H9 (cell line): ENCODE measurements around the gene TTC28. TPM values are rescaled to one million over a fixed set of nuclear protein-coding genes. Genes with fewer than 3 reads are reported as not detected.

ENCODE experiments used
- DNase-seq: peaks from one replicate; pipeline ENCODE4 v3.0.0-alpha.2; 2017
- H2AFZ ChIP-seq: one replicate; pipeline ENCODE4 v1.6.1; 2013; ENCODE audit warnings: mild to moderate bottlenecking, low read length, control low read depth, moderate library complexity
- H2AK5ac ChIP-seq: 2 replicates; pipeline ENCODE4 v1.6.1; 2013; ENCODE audit warnings: low read length, control low read depth, mixed read lengths; ENCODE audit not compliant: insufficient read length
- H2BK120ac ChIP-seq: one replicate; pipeline ENCODE4 v1.6.1; 2013; ENCODE audit warnings: low read depth, mild to moderate bottlenecking, low read length, control low read depth, inconsistent platforms; ENCODE audit not compliant: poor library complexity, severe bottlenecking
- H2BK12ac ChIP-seq: 2 replicates; pipeline ENCODE4 v1.6.1; 2013; ENCODE audit warnings: low read length, control low read depth, mixed read lengths, low read depth; ENCODE audit not compliant: insufficient read length
- H2BK15ac ChIP-seq: 2 replicates; pipeline ENCODE4 v1.6.1; 2013; ENCODE audit warnings: low read depth, low read length, control low read depth
- H2BK20ac ChIP-seq: one replicate; pipeline ENCODE4 v1.6.1; 2013; ENCODE audit warnings: low read depth, mild to moderate bottlenecking, low read length, control low read depth, inconsistent platforms; ENCODE audit not compliant: poor library complexity, severe bottlenecking
- H2BK5ac ChIP-seq: 2 replicates; pipeline ENCODE4 v1.6.1; 2013; ENCODE audit warnings: low read length, control low read depth, mixed read lengths; ENCODE audit not compliant: insufficient read length
- H3K14ac ChIP-seq: 2 replicates; pipeline ENCODE4 v1.6.1; 2013; ENCODE audit warnings: low read length, control low read depth; ENCODE audit not compliant: insufficient read depth
- H3K18ac ChIP-seq: 2 replicates; pipeline ENCODE4 v1.6.1; 2013; ENCODE audit warnings: low read depth, mild to moderate bottlenecking, mixed read lengths, low read length, control low read depth; ENCODE audit not compliant: insufficient read length
- H3K23ac ChIP-seq: 2 replicates; pipeline ENCODE4 v1.6.1; 2013; ENCODE audit warnings: low read length, control low read depth, mixed read lengths, low read depth; ENCODE audit not compliant: insufficient read length
- H3K23me2 ChIP-seq: 2 replicates; pipeline ENCODE4 v1.6.1; 2013; ENCODE audit warnings: low read depth, mild to moderate bottlenecking, mixed read lengths, low read length, control low read depth; ENCODE audit not compliant: insufficient read length, poor library complexity, severe bottlenecking
- H3K27ac ChIP-seq: 2 replicates; pipeline ENCODE4 v1.5.1; 2013; ENCODE audit warnings: low read length, control low read depth, mixed read lengths, low read depth; ENCODE audit not compliant: insufficient read length
- H3K27me3 ChIP-seq: 2 replicates; pipeline ENCODE4 v1.6.1; 2013; ENCODE audit warnings: low read length, control low read depth, inconsistent platforms; ENCODE audit not compliant: insufficient read depth
- H3K4ac ChIP-seq: 2 replicates; pipeline ENCODE4 v1.6.1; 2013; ENCODE audit warnings: low read depth, mild to moderate bottlenecking, control low read depth, inconsistent platforms, low read length, moderate library complexity
- H3K4me1 ChIP-seq: 2 replicates; pipeline ENCODE4 v1.6.1; 2013; ENCODE audit warnings: low read length, control low read depth, inconsistent platforms; ENCODE audit not compliant: insufficient read depth
- H3K4me2 ChIP-seq: 2 replicates; pipeline ENCODE4 v1.6.1; 2013; ENCODE audit warnings: low read length, control low read depth, mixed read lengths; ENCODE audit not compliant: insufficient read length, insufficient read depth
- H3K56ac ChIP-seq: 2 replicates; pipeline ENCODE4 v1.6.1; 2013; ENCODE audit warnings: low read depth, mild to moderate bottlenecking, mixed read lengths, low read length, control low read depth; ENCODE audit not compliant: insufficient read length
- H3K79me1 ChIP-seq: 2 replicates; pipeline ENCODE4 v1.6.1; 2013; ENCODE audit warnings: low read depth, mild to moderate bottlenecking, moderate library complexity, low read length, control low read depth, inconsistent platforms; ENCODE audit not compliant: insufficient read depth, poor library complexity, severe bottlenecking
- H3K79me2 ChIP-seq: 2 replicates; pipeline ENCODE4 v1.6.1; 2013; ENCODE audit warnings: low read length, control low read depth, inconsistent platforms; ENCODE audit not compliant: insufficient read depth
- H3K9ac ChIP-seq: 2 replicates; pipeline ENCODE4 v1.6.1; 2013; ENCODE audit warnings: low read length, control low read depth, mixed read lengths; ENCODE audit not compliant: insufficient read length; ENCODE audit errors: extremely low read depth
- H3K9me3 ChIP-seq: one replicate; pipeline ENCODE4 v1.6.1; 2013; ENCODE audit warnings: low read depth, low read length, inconsistent platforms; ENCODE audit not compliant: control insufficient read depth
- H3T11ph ChIP-seq: one replicate; pipeline ENCODE4 v1.6.1; 2013; ENCODE audit warnings: mild to moderate bottlenecking, low read length, control low read depth, inconsistent platforms
- H4K20me1 ChIP-seq: one replicate; pipeline ENCODE4 v1.6.1; 2013; ENCODE audit not compliant: control insufficient read depth, insufficient read length, insufficient read depth
- H4K5ac ChIP-seq: 2 replicates; pipeline ENCODE4 v1.6.1; 2013; ENCODE audit warnings: low read depth, mild to moderate bottlenecking, mixed read lengths, low read length, control low read depth; ENCODE audit not compliant: insufficient read length
- H4K8ac ChIP-seq: replicated peaks from 2 replicates; pipeline ENCODE4 v1.6.1; 2013; ENCODE audit warnings: low read length, control low read depth, mixed read lengths, low read depth; ENCODE audit not compliant: insufficient read length
- H4K91ac ChIP-seq: 2 replicates; pipeline ENCODE4 v1.6.1; 2013; ENCODE audit warnings: low read depth, mild to moderate bottlenecking, moderate library complexity, mixed read lengths, low read length, control low read depth; ENCODE audit not compliant: insufficient read length
- H3K27ac Mint-ChIP-seq, 3 experiments: 2 replicates in 2 of 3; 3 replicates in 1 of 3; pipeline ENCODE4 v1.8.0; 2020 to 2021; ENCODE audit warnings: mixed read lengths in 3 of 3, mild to moderate bottlenecking in 1 of 3, moderate library complexity in 1 of 3
- H3K27me3 Mint-ChIP-seq: 2 replicates; pipeline ENCODE4 v1.8.0; 2021; ENCODE audit warnings: low read depth, mild to moderate bottlenecking, moderate library complexity, mixed read lengths
- H3K36me3 Mint-ChIP-seq, 3 experiments: 2 replicates in 2 of 3; 3 replicates in 1 of 3; pipeline ENCODE4 v1.8.0; 2020 to 2021; ENCODE audit warnings: low read depth in 3 of 3, mixed read lengths in 3 of 3; ENCODE audit not compliant: insufficient read depth in 1 of 3
- H3K4me1 Mint-ChIP-seq, 2 experiments: 2 replicates each; pipeline ENCODE4 v1.8.0; 2020; ENCODE audit warnings: mixed read lengths in 2 of 2
- H3K4me3 Mint-ChIP-seq, 2 experiments: 2 replicates in 1 of 2; 3 replicates in 1 of 2; pipeline ENCODE4 v1.8.0; 2020 to 2021; ENCODE audit warnings: mild to moderate bottlenecking in 2 of 2, mixed read lengths in 2 of 2, moderate library complexity in 1 of 2
- H3K9me3 Mint-ChIP-seq, 2 experiments: 2 replicates in 1 of 2; 3 replicates in 1 of 2; pipeline ENCODE4 v1.8.0; 2020; ENCODE audit warnings: mild to moderate bottlenecking in 2 of 2, mixed read lengths in 2 of 2, moderate library complexity in 1 of 2
- CTCF ChIP-seq: fragments of 200-600 bp; sonication (generic); conservative IDR thresholded peaks from 3 replicates; pipeline ENCODE4 v1.8.0; 2021; ENCODE audit warnings: antibody characterized with exemption, mild to moderate bottlenecking
- WGBS: extraction: QIAGEN DNeasy Blood & Tissue Kit; methylation state at CpG from one replicate; pipeline ENCODE4 v1.1.7; 2013; ENCODE audit warnings: missing lambda C conversion rate, low lambda C conversion rate, mixed read lengths; ENCODE audit not compliant: insufficient read length; ENCODE audit errors: extremely low coverage; 5-methylcytosine and 5-hydroxymethylcytosine counted together
- total RNA-seq: library from RNA; stranded (reverse); gene quantifications from 2 replicates; pipeline ENCODE4 v1.2.1, GENCODE V29; 2021

TTC28 gene
- total RNA-seq, 1 experiment from 2014 or later, result 13.6 TPM

GRCh38 chr22:27986937-27987336 lies 692.7 kb downstream of the TTC28 start:
- Histone ChIP-seq H3K4me1 (peaks cover 3% of the 10 kb centered on the region; the same call in 1 of the 2 replicates), H3K23me2 (peaks cover 3% of the 10 kb centered on the region), H2BK5ac (no peak overlapping the region), H3K79me1 (no peaks in the 10 kb centered on the region), H2AK5ac (no peak overlapping the region), H3K14ac (no peak overlapping the region), H2BK12ac (no peak overlapping the region), H2BK20ac (no peak overlapping the region), H3K56ac (no peak overlapping the region), H3T11ph (no peak overlapping the region), H4K91ac (no peak overlapping the region), H3K9ac (no peak overlapping the region), H4K8ac (no peak overlapping the region), H4K20me1 (no peaks in the 10 kb centered on the region), H3K27me3 (no peaks in the 10 kb centered on the region), H3K18ac (no peak overlapping the region), H3K23ac (no peak overlapping the region), H3K4ac (no peak overlapping the region), H3K79me2 (no peaks in the 10 kb centered on the region), H3K27ac (no peak overlapping the region), H4K5ac (no peak overlapping the region), H2BK15ac (no peak overlapping the region), H3K9me3 (no peaks in the 10 kb centered on the region), H3K4me2 (no peak overlapping the region), H2AFZ (no peak overlapping the region), H2BK120ac (no peak overlapping the region)
- no peak for TF ChIP-seq CTCF
- no peak overlapping the region for H3K27ac Mint-ChIP-seq
- H3K4me3 Mint-ChIP-seq, result no peak overlapping the region
- peaks cover 8 to 13% of the 10 kb centered on the region in 2 experiments for H3K4me1 Mint-ChIP-seq
- DNase-seq, result no peak
- WGBS, result no CpG with 5 or more reads among the region's 5 CpGs
- no peaks in the 10 kb centered on the region for H3K27me3 Mint-ChIP-seq
- no peaks in the 10 kb centered on the region for H3K9me3 Mint-ChIP-seq
- peaks cover 12 to 19% (median 14%) of the 10 kb centered on the region in 3 experiments; a peak in 5 of 7 replicates for H3K36me3 Mint-ChIP-seq
